Superior temporal gyrus (tissue), 1 donor: Measurements from ENCODE around the gene FOXD4L1.
"Not testable (repeated sequence)": the region's sequence is repeated elsewhere in the genome, so short reads cannot be mapped to it uniquely, and the experiment has no call there.

Experiments
- DNase-seq: peaks from one replicate; pipeline ENCODE4 v3.0.0-alpha.2; 2016; ENCODE audit errors: extremely low spot score

FOXD4L1 gene

DNA sequence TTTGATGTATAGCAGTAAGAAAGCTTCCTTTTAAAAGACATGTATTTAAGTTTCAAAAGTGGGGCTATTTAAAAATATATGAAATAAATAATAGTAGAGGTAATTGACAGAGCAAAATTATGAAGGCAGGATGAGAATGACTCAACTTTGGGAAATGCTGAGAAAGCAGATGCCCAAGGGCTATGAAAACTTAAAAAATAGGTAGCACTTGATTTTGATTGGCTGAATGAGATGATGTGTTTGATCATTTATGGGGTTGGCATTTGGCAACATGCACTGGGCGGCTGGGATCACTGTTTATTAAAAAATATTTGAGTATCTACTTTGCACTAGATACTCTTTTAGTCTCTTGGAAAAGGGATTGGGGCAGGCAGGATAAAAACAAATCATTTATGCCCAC lies 26.5 kb downstream of the FOXD4L1 start:
- DNase-seq, result not testable (repeated sequence)

DNA sequence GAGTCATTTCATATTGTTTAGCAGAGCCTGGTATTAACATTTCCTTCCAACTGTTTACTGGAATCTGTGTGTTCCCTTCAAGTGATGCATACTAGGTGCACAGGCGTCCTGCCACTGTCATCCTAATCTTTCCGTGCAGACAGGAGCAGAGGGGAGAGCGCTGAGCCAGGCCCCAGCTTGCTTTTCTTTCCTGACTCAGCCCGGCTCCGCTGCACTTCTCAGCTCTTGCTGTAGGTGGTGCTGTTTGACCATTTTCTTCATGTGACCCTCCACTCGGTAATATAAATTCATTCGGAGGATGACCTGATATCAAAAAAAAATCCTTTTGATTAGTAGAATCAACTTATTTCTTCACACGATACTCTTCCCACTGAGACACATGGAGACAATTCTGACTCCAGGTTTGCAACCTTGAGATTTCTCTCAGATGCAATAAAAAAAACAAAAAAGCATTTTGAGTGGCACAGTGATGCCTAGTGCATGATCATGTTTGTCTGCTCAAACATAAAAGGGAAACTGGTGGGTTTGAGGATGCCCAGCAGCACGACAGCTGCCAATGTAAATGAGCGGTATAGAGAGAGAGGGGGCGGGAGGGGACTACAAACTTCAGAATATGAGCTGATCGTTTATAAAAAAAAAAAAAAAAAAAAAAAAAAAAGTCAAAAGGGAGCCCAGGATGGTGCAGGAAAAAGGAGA lies 29.0 kb downstream of the FOXD4L1 start:
- DNase-seq, result not testable (repeated sequence)

DNA sequence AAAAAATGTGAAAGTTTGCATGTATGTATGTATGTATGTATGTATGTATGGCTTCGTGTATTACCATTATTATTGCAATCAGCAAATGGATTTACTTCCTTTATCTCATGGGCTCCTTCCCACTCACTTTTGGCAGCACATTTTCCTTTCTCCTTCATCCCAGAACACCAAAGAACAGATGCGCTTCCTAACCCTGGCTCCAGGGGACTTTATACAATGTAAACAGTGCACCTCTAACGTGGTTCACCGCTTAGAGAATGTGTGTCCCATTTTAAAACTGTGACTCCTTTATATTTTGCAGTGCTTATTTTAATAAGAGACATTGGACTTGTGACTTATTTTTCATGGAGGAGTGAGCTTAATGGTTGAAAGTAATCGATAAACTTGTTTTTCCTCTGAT lies 29.7 kb downstream of the FOXD4L1 start:
- DNase-seq, result not testable (repeated sequence)

DNA sequence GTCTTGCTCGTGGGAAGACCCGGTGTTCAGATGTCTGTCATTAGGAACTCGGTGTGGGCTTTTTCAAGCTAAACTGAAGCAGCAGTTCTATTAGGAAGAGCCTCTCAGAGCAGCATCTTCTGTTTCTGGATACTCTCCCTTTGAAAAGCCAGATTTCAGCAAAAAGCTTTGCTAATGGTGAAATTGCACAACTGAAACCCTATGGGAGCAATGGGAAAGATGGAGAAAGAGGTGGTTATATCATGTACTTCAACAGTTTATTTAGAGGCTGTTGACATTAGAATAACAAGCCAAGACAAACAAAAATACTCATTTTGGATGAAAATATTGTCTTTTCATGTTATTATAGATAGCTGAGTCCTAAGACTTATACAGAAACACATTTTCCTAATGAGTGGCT lies 30.4 kb downstream of the FOXD4L1 start:
- DNase-seq, result not testable (repeated sequence)

DNA sequence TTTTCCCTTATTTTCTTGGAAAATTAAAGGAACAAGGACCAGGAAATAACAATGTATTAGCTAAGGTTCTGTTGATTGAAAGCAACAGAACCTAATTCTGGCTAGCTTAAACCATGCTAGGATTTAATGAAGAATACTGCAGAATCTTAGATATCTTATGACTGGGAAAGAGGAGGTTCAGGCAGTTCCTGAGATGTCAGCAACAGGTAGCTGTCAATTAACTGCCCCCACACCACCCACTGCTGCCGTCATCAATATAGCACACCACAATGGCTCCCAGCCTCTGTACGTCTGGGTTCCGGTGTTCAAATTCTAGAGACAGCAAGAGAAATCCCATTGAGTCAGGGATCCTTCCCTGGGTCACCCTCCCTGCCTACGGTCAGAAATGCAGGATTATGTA lies 34.5 kb downstream of the FOXD4L1 start:
- not testable (repeated sequence) for DNase-seq

DNA sequence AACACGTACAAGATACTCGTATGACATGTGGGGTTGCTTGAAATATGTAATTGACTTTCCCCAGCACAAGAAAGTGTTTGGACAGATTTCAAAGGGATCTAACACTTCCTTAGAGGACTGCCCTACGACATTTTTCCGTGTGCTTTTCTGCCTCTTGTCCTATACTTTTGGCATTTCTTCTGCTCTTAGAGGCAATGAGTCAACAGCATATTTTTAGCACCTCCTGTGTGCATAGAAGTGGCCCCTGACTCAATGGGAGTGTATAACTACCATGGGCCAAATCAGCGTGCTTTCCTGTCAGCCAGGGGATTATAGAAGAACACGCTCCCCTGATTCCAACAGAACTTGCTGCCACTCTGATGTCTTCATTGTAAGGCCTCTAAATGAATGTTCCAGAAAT lies 38.1 kb downstream of the FOXD4L1 start:
- DNase-seq, result not testable (repeated sequence)

DNA sequence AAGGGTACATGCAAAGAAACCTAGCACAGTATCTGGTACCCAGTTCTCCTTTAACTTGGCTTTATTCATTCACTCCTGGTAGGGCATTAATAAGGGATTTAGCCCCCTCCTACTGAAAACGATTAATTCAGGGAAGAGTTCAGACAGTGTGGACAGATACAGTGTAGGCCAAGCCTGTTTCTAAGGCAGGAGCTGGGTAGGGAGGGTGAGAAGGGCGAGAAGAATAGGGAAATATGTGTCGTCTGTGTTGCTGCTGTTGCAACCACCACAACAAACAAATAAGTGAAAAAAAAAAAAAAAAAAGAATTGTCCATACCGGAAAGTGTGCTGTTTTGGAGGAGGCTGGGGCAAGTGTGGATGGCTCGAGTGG lies 42.4 kb downstream of the FOXD4L1 start:
- not testable (repeated sequence) for DNase-seq

DNA sequence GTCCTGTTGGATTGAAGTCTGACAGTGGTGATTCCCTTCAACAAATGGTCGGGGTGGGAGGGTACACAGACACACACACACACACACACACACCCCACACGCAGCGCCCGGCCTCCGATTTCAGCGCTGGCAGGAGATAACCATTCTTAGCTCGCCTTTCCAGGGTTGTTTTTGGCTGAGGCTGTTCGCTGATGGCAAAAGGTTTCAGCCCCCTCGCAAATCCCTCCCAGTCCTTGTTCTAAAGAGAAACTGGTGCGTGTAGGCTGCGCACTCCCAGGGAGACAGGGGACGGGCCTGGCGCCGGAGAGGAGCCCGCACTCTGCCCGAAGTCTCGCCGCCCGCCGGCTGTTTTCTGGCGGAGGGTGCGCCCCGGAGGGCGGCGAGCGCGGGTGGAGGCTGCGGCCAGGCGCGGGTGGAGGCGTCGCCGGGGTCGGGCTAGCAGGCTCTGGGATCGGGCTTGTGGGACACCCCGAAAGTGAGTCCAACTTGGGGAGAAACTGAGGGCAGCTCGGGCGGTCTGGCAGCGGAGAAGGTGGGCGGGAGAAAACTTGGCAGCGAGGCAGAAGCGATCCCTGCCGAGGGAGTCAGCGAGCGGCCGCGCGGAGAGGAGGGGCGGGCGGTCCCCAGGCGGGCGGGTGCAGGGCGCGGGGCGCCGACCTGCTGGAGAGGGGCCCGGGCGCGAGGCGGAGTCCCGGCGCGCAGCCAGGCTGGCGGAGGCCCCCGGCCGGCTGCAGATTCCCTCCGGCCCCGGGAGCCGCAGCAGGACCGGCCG lies 42.9 kb downstream of the FOXD4L1 start:
- not testable (repeated sequence) for DNase-seq

DNA sequence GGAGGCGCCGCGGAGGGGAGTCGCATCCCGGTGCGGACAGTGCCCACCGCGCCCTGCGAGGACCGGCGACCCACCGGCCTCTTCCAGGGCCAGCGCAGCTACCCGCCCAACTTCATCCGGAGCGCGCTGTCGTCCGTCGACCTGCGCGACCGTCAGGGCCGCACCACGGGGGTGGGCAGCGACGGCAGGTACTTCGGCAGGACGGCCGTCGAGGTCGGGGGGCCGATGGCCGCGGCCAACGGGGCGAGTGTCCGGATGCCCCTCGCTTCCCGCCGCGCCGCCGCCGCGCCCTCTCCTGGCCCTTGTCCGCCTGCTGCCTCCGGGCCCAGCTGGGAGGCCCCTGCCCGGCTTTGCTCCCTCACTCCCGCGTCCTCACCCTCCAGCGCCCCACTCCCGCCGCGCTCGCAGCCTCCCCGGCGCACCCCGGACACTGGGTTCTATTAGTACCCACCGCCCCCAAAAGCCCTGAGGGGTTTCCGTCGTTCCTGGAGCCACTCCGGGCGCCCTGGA lies 43.6 kb downstream of the FOXD4L1 start:
- not testable (repeated sequence) for DNase-seq

DNA sequence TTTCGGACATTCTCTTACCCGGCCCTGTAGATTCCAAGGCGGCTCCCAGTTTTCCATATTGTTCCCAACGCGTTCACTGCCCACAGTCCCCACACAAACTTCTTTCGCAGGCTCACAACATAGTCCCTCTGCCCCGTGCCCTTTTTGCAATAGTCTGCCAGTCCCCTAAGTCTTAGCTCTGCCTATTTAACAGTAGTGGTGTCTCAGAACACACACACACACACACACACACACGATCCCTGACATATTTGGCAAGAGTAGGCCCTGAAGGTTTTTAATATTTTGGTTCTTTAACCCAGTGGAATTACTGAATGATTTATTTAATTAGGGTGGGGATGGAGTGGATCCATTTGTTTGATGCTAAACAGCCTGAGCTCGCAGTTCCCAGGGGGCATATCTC lies 44.1 kb downstream of the FOXD4L1 start:
- not testable (repeated sequence) for DNase-seq
